HG02678 (cell line): ENCODE results near the gene CANT1.
"Not testable (repeated sequence)": the region's sequence is repeated elsewhere in the genome, so short reads cannot be mapped to it uniquely, and the experiment has no call there.

Experiments
- ATAC-seq: cut with Tn5 transposase; IDR thresholded peaks from one replicate; pipeline ENCODE4 v1.9.1; 2021; ENCODE audit warnings: mild to moderate bottlenecking, moderate library complexity; ENCODE audit not compliant: unreplicated experiment

The CANT1 gene

DNA sequence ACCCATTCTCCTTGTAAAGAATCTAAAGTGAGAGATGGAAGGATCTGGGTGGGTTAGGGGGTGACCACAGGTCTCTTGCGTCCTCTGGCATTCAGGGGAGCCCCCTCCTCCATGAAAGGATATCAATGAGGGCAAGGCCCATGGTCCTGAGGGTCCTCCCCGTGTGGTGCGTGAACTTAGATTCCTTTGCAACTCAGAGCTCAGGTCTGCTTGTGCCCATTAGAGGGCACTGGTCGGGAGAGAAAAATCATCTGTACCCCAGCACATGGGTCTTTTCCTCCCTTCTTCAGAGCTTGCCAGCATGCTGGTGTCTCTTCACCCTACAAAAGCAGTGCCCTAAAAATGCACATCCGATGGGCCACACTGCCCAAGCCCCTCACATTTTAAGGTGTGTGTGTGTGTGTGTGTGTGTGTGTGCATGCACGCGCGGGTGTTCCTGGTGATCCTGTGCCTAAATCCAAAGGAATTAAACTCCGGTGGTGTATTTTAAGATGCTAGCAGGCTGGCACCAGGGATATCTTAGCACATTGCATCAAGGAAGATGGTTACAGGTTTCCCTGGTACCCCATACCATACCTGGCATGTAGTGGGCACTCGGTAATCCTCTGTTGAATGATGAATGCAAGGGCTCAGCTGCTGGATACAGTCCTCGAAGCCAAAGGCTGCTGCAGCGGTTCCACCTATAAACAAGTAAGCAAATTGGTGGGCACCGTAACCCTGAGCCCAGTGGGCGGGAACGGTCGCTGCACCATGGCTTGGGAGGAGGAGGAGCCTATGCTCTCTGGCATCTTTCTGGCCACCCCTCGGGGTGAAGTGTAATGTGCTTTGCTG, 19.1 kb upstream of the CANT1 start:
- ATAC-seq = no peak

DNA sequence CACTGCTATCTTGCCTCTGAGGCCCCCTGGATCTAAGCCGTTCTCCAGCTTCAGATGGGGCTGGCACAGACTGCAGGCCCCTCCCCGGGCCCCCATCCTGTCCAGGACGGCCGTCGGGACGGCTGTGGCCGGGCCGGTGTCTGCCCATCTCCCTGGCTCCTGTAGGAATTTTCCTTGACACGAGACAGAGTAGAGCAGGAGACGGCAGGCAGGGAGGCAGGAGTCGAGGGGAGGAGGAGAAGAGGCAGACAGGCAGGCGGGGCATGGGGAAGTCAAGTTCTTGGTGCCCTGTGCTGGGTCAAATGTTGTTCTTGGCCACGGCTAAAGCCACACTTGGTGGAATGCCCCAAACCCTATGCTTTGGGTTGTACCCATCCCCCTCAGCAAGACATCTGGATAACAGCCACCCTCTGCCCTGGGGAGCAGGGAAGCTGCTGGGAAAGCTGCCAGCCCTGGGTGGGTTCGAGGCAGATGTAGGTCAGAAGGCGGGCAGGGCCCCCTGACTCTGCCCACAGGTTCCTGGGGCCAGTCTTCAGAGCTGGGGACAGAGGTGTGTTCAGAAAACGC, 18.4 kb upstream of the CANT1 start:
- no peak for ATAC-seq

DNA sequence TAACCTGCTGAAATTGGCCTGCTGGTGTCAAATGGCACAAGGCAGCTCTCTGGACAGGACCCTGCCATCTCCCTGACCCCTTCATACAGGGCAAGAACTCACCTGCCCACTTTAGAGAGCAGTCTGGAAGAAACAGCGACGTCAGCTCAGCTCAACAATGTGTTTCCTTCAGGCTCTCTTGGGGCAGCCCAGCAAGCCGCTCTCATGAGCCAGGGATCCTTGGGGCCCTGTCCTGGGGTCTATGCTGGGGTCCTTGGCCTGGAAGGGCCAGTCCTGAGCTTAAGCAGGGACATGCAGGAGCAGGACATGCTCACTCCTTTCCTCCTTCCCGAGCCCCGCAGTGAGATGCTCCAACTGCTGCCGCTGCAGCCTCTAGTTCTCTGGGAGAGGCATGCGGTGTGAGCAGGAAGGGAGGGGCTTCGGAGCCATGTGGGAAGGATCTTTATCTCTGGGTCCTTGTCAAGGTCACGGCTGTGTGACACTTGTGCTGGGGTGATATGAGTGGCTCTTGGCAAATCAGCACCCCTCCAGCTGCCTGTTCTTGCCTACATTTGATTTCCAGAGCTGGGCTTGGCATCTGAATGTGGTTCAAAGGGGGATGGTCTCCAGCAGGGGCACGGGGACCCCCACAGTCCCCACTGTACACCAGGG, 17.8 kb upstream of the CANT1 start:
- ATAC-seq = no peak

DNA sequence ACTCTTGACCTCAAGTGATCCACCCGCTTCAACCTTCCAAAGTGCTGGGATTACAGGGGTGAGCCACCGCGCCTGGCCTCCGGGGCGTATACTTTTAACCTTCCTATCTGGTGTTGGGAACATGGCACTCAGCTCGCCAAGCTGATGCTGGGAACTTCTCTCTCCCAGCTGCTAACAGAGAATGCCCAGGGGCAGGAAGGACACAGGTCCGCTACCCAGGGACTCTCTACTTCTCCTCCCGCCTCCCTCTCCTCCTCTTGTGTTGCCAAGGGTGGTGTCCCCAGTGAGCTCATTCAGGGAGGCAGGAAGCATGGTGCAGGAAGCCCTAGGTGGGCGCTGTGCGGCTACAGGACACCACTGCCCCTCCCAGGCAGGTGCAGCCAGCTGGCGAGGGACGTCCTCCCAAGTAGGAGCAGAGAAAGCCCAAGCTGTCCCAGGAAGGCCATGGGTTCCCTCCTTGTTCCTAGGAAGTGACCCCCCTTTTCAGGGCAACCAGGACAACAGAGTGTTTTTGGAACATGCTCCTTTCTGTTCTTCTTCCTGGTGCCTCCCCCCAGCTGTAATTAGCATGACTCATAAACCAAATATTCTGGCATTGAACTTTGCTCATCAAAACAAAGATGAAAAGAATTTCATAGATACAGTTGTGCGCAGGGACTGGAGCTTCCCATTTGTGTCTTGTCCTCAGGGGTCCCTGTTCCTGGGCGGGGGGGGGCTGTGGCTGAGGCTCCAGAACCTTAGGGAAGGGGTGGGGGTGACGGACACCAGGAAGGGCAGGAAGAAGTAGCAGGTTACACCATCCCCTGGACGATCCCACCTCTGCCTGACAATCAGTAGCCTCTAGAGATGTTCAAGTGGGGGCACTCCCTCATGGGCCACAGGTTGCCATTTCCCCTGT, 17.1 kb upstream of the CANT1 start:
- ATAC-seq = no peak

DNA sequence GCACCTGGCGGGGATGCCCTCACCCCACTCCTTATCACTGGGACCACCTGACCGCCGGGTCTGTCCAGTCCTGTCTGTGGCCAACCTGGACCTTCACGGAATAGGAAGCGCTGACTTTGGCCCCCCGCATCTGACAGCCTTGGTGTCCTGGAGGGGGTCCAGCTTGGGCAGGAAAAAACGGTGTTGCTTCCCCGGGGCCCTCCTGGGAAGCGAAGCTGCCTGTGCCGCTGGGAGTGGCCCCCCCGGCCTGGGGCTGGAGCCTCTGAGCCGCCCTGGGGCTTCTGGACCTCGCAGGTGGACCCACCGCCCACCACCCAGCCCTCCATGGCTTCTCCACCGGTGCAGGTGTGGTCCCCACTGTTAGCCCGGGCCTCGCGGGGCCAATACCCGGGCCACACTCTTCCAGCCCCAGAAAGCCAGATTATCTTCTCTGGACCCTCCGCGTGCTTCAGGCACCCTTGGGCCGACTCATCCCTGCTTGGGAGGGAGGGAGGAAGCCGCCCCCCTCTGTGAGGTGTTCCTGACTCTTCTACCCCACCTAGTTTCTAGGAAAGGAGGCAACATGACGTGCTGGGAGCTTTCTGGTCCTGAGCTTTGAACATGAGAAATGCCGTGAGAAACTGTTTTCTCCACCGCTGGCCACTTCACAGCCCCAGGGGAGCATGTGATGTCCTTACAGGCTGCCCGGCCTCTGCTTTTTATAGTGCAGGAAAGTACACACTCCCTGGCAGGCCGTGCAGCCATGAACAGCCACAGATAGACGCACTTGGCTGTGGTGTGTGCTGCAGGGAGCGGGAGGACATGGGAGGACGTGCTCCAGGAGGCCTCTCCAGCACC, 15.6 kb upstream of the CANT1 start:
- ATAC-seq = no peak

DNA sequence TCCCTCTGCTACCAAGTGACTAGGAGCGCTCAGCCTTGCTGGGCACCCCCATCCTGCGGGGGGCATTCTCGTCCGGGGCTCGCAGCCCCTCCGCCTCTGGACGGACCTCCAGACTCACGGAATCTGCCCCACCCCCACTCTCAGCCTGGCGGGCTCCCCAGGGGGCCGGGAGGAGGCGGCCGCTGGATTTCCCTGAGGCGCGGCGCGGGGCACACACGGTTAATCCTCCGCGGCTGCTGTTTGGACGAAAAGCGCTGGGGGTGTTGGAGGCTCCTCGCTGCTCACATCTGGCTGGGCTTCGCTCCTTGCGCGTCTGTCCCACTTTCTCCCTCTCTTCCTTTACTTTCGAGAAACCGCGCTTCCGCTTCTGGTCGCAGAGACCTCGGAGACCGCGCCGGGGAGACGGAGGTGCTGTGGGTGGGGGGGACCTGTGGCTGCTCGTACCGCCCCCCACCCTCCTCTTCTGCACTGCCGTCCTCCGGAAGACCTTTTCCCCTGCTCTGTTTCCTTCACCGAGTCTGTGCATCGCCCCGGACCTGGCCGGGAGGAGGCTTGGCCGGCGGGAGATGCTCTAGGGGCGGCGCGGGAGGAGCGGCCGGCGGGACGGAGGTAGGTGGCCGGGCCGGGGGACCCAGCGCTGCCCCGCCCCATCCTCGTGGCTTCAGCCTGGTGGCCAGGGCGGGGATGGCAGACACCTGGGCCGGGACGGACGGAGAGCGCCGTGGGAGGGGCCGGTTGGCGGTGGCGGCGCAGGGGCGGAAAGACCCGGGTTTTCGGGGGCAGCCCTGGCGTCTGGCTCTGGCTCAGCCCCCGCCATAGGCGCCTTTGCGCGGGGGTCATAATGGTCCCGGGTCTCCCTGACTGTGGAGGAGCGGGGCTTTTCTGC, 14.6 kb upstream of the CANT1 start, which contains the start of gene C1QTNF1:
Gene C1QTNF1 (plus strand): TSS at position 284 of the 886 bp plus-strand sequence. CDS start 19,800 bp downstream, outside the sequence.
- ATAC-seq = no peak

DNA sequence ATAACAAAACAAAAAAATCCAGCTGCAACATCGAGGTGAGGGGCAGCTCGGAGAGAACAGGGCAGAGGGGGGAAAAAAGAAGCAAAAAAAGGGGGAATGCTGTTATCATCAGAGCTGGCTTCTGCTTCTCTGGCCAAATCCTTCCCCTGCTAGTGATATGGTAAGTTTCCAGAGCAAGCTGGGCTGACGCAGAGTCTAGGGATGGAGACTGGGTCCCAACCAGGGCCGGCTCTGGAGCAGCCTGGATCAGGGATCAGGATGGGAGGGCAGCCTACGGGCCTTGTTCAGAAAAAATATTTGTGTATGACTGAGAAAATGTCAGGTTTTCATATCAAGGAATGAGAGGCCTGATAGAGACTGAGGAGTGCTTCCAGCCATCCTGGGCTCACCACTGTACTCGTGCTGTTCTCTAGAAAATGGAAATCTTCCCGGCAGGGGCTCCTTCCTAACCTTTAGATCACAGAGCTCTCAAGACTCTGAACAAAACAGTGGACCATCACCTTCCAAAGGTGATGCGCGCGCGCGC, 13.7 kb upstream of the CANT1 start:
- ATAC-seq = no peak

DNA sequence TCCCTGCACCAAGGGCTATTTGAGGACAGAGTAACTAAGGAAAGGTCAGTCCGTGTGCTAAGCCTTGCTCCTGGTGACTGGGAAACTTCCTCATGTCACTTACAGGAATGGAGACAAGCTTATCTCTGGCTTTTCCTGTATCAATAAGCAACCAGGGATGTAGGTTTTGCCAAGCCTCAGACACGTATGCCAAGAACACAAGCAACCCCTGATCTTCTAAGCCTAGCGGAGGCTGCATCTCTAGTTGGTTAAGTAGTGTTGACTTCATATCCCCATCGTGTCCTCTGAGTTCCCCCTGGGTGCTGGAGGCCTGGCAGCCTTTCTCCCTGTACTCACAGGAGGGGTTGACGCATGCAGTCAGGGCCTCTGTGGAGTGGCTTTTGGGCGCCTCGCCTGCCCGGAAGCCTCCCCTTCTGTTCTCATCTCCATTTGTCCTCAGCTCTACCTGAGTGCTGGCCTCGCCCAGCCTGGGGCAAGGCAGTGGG, 13.0 kb upstream of the CANT1 start:
- ATAC-seq = no peak

DNA sequence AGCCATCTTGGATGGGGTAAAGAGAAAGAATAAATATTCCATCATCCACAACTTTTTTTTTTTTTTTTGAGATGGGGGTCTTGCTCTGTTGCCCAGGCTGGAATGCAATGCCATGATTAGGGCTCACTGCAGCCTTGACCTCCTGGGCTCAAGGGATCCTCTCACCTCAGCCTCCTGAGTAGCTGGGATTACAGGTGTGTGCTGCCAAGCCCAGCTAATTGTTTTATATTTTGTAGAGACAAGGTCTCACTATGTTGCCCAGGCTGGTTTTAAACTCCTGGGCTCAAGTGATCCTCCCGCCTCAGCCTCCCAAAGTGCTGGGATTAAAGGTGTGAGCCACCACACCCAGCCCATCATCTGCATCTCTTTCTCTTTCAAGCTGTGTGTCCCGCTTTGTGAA, 12.4 kb upstream of the CANT1 start:
- not testable (repeated sequence) for ATAC-seq

DNA sequence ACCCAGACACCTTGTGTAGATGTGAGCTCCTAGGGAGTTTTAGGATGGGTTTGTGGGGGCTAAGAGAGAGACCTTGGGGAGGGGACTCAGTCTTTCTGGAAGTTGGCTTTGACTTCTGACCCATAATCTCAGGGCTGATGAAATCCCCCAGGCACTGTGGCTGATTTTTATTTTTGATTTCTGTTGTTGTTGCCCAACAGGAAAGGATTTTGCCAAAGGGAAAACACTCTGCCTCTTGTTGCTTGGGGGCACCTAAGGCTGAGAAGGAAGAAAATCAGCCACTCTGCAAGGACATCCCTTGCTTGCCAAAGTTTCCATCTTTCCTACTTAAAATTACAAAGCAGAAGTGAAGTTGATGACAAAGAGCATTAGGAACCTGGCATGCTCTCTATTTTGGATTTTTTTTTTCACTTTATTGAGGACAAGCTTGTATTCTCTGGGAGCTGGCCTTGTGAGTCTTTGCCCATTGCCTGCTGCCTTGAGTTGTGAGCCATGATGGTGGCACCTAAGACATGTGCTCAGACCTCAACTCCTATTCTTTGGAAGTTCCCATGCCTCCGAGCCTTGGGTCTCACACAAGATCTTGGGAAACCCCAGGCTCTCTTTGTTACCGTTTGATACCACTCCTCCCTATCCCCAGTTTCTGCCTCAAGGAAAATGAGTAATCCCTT, 11.2 kb upstream of the CANT1 start:
- ATAC-seq = no peak

DNA sequence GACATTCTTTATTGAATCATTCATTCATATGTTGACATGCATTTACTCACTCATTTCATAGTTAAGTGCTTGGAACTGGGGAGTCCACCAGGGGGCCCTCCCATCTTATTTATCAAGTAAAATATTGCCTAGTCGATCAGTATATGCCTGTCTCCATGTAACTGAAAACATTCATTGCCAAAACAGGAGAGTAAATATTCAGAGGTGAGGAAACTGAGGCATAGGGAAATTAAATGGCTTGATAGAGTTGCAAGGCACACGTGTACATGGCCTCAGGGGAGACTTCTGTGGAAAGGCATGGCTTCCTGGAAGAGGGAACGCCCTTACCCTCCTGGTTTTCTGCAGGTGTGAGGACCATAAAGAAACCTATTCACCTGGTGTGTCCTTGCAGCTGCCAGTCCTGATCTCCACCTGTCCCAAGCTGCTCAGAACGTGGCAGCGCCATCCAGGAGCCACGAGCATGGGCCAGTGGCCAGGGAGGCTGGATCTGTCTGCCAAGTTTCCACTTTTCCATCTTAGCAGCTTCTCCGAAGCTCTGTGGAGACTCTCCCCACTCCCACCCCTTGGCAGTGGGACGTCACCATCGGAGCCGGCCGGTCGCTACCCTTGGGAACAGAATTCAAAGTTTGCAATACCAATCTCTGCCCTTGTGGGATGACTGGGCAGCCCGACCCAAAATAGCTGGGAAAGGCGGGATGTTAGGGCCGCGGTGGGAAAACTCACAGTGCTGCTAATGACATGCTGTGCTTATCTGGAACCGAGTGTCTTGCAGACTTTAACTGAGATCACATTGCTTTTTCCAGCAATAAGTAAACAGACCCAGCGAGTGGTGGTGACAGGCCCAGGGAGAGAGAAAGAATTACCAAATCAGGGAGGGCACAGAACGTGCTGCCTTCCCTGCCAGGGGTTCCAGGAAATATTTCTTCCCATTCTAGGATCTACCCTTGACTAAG, 10.3 kb upstream of the CANT1 start:
- no peak for ATAC-seq

DNA sequence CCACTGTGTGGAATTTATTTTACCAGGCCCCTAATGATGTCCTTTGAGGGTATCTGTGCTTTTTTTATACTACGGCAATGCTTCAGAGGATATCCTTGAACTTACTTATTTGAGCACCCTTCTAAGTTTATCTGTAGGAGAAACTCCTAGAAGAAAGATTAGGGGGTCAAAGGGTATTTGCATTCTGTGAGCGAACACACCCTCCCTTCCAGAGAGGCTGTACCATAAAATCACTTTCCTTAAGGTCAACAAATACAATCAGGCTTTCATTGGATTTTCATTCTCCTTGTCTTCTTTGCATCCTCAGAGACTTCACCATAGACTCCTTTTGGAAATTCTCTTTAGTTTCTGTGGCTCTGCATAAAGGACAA, 9.7 kb upstream of the CANT1 start:
- no peak for ATAC-seq

DNA sequence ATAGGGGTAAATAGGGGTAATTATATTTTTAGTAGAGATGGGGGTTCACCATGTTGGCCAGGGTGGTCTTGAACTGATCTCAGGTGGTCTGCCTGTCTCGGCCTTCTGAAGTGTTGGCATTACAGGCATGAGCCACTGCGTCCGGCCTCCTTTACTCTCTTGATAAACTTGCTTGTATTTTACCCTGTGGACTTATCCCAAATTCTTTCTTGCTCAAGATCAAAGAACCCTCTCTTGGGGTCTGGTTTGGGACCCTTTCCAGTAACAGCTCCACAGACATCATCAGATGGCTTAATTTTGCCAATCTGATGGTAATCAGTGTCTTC, 8.8 kb upstream of the CANT1 start:
- no peak for ATAC-seq

DNA sequence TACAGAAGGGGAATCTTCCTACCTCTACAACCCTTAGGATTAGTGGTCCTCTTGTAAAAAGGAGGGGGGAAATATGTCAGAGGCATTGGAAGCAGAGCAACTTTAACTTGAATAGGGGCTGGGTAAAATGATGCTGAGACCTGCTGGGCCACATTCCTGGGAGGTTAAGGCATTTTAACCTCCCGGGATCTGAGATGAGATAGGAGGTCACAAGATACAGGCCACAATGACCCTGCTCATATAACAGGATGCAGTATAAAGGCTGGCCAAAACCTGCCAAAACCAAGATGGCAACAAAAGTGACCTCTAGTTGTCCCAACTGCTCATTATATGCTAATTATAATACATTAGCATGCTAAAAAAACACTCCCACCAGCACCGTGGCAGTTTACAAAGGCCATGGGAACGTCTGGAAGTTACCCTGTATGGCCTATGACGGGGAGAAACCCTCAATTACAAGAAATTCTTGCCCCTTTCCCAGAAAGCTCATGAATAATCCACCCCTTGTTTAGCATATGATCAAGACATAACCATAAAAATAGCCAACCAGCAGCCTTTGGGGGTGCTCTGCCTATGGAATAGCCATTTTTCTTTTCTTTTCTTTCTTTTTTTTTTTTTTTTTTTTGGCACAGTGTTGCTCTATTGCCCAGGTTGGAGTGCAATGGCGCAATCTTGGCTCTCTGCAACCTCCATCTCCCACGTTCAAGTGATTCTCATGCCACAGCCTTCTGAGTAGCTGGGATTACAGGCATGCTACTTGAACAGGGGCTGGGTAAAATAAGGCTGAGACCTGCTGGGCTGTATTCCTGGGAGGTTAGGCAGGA, 8.2 kb upstream of the CANT1 start:
- ATAC-seq = no peak

DNA sequence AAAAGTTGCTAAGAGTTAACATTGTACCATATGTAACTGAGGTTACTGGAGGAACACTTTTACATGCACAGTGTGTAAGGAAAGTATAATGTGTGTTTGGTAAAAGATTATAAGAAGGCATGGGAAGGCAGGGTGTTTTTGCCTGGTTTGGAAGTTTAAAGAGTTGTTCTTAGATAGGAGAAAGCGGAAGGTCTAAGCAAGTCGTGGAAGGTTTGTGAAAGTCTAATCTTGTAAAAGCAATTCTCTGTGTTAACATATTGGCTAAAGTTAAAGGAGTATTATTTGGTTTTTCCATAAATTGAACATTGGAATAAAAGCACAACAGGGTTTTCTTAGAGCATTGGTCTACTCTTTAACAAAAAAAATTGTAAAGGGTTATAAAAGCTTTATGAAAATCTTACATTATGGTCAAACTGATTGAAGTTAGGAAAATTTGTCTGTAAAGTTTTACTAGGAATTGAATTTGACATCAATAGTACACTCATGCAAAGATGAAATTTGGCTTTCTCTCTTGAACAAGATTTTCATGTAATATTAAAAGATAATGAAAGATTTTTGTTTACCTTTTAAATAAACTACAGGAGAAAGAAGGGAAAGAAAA, 4.7 kb upstream of the CANT1 start:
- no peak for ATAC-seq

DNA sequence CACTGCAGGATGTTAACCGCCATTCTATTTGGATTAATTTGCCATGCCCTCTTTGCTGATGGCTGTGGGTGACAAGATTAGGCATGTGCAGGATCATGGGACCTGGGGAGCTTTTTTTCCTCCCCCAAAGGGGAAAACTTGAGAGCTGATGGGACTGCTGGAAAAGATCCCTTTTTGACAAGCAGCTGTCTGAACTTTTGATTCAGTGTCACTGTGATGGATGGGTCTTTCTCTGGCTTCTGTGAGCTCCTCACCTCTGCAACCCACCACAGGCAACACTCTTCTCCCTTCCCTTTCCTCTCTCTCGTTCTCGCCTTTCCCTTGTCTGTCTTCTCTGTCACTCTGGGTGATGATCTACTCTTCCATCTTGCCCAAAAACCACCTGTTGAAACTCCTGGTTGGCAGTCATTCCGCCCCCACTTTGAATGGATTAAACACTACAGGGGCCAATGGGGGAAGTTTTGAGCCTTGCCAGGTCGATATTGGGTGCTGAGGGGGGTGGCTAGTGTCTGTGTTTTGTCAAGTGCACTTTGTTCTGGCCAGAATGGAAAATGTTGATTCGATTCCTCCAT, 3.1 kb upstream of the CANT1 start:
- no peak for ATAC-seq
